SKM-1 treated with dmso at 0.1 percent for 144 hours (cell line): ENCODE data around the gene ZNF609.

ENCODE experiments used
- DNase-seq: peaks from one replicate; lab custom pipeline; 2025; ENCODE audit not compliant: unreplicated experiment; lab: John Stamatoyannopoulos, UW

Gene ZNF609

GRCh38 chr15:64532521-64533315 lies 72.3 kb downstream of the ZNF609 start:
- DNase-seq, result no peak

- no peak for DNase-seq
Measured at GRCh38 chr15:64535460-64536243, 75.3 kb downstream of the ZNF609 start.

- no peak for DNase-seq
Measured at GRCh38 chr15:64536244-64536836, 76.0 kb downstream of the ZNF609 start.

GRCh38 chr15:64542091-64542490 lies 81.7 kb downstream of the ZNF609 start:
- DNase-seq, result no peak

GRCh38 chr15:64544450-64544849 lies 84.1 kb downstream of the ZNF609 start:
- no peak for DNase-seq

GRCh38 chr15:64547275-64547674 lies 86.9 kb downstream of the ZNF609 start:
- DNase-seq, result no peak

GRCh38 chr15:64548235-64548634 lies 87.9 kb downstream of the ZNF609 start:
- no peak for DNase-seq

GRCh38 chr15:64549860-64550259 lies 89.5 kb downstream of the ZNF609 start:
- no peak for DNase-seq

- DNase-seq, result no peak
Measured at GRCh38 chr15:64552281-64552948, 92.0 kb downstream of the ZNF609 start.

GRCh38 chr15:64558460-64559179 lies 98.2 kb downstream of the ZNF609 start:
- no peak for DNase-seq

GRCh38 chr15:64559243-64559642 lies 98.9 kb downstream of the ZNF609 start:
- no peak for DNase-seq

GRCh38 chr15:64560501-64560900 lies 100.1 kb downstream of the ZNF609 start:
- no peak for DNase-seq

GRCh38 chr15:64560998-64561397 lies 100.6 kb downstream of the ZNF609 start:
- DNase-seq, result no peak

- DNase-seq, result no peak
Measured at GRCh38 chr15:64562003-64562640, 101.7 kb downstream of the ZNF609 start.

GRCh38 chr15:64566102-64566501 lies 105.7 kb downstream of the ZNF609 start:
- DNase-seq, result no peak

GRCh38 chr15:64566629-64567427 lies 106.5 kb downstream of the ZNF609 start:
- DNase-seq, result peak; percentile 55

- DNase-seq, result no peak
Measured at GRCh38 chr15:64568765-64569164, 108.4 kb downstream of the ZNF609 start.

GRCh38 chr15:64571857-64572291 lies 111.5 kb downstream of the ZNF609 start:
- DNase-seq, result peak; percentile 34

- no peak for DNase-seq
Measured at GRCh38 chr15:64572856-64573255, 112.5 kb downstream of the ZNF609 start.
